GM04504 (cell line): ENCODE data around the gene FHIP2A.
"Not testable (repeated sequence)": the region's sequence is repeated elsewhere in the genome, so short reads cannot be mapped to it uniquely, and the experiment has no call there.

Source experiments
- DNase-seq: peaks from one replicate; pipeline ENCODE4 v3.0.0-alpha.2; 2012; ENCODE audit warnings: low read depth

FHIP2A gene, protein sequence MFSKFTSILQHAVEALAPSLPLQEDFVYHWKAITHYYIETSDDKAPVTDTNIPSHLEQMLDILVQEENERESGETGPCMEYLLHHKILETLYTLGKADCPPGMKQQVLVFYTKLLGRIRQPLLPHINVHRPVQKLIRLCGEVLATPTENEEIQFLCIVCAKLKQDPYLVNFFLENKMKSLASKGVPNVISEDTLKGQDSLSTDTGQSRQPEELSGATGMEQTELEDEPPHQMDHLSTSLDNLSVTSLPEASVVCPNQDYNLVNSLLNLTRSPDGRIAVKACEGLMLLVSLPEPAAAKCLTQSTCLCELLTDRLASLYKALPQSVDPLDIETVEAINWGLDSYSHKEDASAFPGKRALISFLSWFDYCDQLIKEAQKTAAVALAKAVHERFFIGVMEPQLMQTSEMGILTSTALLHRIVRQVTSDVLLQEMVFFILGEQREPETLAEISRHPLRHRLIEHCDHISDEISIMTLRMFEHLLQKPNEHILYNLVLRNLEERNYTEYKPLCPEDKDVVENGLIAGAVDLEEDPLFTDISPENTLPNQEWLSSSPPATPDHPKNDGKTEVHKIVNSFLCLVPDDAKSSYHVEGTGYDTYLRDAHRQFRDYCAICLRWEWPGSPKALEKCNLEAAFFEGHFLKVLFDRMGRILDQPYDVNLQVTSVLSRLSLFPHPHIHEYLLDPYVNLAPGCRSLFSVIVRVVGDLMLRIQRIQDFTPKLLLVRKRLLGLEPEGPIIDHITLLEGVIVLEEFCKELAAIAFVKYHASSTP

DNA sequence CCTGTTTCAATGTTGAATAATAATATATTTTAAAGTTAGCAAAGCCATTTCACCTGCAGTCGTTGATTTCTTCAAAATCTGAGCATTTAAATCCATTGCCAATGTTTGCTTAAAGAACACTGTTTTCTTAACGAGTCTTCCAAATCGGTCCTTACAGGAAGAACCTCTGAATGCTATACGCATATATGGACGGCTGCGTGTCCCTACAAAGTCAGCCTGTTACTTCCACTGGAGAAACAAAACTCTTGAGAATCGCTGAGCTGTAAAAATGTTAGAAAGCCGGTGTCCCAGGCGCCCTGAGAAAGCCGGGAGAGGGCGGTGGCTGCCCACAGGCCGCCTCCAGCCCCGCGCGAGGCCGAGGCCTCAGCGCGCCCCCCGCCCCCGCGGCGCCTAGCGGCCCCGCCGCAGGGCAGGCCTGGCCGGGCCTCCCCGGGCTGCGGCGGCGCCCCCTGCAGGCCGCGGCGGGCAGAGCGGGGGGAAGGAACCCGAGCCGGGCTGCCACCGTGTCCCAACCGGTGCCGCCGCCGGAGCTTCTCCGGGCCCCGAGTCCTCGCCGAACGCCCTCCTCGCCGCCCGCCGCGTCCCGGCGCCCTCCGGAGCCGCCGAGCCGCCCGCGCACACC lies at the start of gene FHIP2A:
TSS of gene FHIP2A (plus strand) at position 488 of the 622 bp plus-strand sequence. CDS start 299 bp downstream, outside the sequence.
- DNase-seq = peak; percentile 52

DNA sequence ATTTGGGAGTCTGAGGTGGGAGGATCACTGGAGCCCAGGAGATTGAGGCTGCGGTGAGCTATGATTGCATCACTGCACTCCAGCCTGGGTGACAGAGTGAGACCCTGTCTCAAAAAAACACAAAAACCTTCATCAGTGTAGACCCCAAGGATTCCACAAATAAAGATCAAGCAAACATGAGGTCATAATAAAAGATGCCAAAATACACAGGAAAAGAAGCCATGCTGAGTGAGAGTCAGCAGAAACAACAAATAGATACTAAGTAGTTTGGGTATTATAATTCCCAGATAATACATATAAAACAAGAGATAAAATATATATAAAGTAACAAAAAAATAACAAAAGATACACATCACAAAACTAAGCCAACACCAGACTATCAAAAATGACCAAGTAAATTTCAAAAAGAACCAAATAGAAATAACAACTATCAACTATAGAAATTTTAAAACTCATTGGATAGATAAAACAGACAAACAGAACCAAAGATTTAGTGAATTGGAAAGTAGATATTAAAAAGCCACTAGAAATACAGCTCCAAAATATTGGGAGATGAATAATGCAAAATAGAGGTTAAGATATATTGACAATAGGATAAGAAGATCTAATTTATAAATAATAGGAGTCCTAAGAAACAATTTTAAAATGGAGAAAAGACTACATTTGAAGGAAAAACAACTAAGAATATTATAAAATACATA lies 48.9 kb upstream of the FHIP2A start:
- DNase-seq = no peak

DNA sequence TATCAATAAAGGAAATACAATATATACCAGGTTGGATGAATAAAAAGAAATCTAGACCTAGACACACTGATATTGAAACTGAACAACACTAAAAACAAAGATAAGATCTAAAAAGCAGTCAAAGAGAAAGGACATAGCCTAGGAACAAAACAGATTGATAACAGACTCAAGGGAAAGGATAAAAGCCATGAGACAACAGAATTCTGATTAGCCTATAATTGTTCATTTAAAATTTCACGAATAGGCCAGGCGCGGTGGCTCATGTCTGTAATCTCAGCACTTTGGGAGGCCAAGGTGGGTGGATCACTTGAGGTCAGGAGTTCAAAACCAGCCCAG lies 48.4 kb upstream of the FHIP2A start:
- no peak for DNase-seq

DNA sequence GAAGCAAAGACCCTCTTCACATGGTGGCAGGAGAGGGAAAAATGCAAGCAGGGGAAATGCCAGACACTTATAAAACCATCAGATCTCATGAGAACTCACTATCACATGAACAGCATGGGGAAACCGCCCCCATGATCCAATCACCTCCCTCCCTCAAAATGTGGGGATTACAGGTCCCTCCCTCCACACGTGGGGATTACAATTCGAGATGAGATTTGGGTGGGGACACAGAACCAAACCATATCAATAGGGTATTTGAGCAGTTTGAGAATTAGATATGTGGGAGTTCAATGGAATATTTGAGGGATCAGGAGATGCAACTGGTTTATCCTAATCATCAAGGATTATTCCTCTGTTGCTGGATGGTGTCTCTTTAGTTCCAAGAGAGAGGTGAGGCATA lies 46.5 kb upstream of the FHIP2A start:
- DNase-seq = not testable (repeated sequence)

DNA sequence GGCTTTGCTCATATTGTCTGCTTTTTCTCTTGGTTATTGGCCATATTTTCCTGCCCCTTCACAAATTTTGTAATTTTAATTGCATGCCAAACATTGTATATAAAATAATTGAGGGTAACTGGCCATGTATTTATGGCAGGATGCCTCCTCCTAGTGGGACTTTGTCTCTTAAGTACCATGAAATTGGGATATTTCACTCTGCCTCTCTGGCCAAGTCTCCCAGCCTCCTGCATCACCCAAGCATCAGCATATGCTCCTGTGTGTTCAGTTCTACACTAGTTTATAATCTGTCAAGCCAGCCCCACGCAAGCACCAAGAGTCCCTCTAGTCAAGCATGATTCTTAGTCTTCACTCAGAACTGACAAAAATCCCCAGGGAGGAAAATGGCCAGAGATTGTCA lies 44.2 kb upstream of the FHIP2A start:
- DNase-seq = no peak

DNA sequence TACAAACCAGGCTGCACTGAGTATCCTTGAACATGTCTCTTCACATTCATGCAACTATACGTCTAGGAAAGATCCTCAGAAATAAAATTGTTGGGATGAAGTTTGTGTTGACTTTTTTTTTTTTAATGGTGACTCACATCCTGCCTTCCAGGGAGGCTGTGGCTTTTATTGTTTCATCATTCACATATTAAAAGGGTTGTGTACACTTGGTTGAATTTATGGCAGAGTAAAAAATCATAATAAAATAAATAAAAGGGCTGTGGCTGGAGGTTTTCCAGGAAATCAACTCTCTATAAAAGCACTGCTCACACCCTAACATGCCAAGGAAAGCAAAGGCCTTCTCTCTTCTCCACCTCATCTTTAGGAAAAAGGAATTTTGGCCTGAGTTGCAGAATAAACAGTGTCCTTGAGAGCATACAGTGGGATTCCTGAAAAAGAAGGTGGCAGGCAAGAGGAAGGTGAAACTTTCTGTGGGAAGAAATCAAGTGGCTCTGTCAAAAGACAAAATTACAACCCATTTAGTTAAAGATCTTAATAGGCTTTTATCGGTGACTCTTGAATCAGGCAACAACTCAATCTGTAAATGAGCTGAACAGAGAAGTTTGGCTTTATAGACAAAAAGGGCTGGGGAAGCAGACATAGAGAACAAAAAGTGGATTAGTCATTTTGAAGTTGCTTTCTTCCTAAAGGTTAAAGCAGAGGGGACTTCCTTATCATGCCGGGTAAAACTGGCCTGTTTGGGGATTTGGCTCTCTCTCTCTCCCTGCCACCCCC lies 41.6 kb upstream of the FHIP2A start:
- DNase-seq = peak; percentile 75

DNA sequence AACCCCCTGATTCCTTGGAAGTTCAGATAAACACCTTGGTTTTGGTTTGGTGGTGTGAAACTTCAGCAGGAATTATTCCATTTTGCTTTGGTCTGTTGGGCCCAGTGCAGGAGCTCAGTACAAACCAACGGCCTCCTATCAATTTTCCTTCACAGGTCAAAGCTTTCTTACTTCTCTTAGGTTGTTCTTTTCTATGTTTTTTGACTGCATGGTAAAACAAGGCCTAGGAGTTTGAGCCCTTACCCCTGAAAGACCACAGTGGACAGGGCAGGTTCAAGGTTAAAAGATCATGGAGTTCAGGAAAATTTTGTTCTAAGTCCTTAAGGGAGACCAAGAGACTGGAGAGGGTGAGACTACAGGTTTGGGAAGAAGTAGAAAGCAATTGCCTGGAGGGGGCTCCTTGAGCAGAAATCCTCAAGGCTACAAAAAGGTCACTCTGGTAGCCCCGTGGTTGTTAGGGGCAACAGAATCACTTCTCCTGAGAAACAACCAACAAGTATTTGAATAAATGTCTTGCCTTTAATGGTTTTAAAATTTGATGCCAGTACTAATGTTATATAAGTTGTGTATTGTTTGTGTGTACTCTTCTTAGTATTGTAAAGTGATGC lies 40.9 kb upstream of the FHIP2A start:
- DNase-seq = no peak

DNA sequence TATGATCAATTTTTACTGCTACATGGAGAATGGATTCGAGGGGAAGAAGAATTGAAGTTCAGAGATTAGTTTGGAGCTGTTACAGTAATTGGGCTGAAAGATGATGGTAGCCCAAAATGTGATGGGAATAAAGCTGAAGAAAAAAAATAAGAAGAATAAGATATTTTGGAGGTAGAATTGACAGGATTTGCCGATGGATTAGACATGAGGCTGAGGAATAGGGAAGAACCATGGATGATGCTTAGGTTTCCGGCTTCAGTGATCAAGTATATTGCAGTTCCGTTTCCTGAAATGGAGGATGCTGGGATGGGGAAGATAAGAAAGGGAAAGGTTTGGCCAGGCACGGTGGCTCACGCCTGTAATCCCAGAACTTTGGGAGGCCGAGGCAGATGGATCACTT lies 38.9 kb upstream of the FHIP2A start:
- no peak for DNase-seq

DNA sequence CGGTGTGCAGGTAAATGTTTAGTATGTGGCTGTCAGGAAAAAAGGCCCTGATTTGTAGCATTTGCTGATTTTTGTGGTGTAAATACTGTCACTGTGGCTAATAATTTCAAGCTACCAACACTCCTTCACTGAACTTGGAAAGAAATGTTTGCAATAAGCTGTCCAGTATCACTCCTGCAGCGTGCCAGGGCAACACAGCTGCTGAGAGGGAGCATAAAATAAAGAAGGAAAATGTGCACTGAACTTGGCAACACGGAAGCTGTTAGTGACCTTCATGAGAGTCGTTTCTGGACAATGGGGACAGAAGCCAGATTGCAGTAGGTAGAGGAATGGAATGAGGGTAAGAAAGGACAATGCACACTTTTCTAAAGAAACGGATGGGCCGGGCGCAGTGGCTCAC lies 37.9 kb upstream of the FHIP2A start:
- DNase-seq = no peak

DNA sequence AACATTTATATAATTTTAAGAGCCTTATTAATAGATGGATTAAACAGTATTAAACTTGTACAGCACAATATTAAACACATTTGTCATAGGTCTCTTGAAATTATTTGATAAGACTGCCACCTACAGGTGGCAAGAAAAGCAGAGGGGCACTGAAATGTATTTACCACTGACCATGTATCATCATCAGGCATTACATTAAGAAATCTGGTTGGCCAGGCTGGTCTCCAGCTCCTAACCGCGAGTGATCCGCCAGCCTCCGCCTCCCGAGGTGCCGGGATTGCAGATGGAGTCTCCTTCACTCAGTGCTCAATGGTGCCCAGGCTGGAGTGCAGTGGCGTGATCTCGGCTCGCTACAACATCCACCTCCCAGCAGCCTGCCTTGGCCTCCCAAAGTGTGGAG lies 35.1 kb upstream of the FHIP2A start:
- DNase-seq = peak; percentile 24

DNA sequence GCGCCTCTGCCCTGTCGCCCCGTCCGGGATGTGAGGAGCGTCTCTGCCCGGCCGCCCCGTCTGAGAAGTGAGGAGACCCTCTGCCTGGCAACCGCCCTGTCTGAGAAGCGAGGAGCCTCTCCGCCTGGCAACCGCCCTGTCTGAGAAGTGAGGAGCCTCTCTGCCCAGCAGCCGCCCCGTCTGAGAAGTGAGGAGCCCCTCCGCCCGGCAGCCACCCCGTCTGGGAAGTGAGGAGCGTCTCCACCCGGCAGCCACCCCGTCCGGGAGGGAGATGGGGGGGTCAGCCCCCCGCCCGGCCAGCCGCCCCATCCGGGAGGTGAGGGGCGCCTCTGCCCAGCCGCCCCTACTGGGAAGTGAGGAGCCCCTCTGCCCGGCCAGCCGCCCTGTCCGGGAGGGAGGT lies 34.4 kb upstream of the FHIP2A start:
- not testable (repeated sequence) for DNase-seq

DNA sequence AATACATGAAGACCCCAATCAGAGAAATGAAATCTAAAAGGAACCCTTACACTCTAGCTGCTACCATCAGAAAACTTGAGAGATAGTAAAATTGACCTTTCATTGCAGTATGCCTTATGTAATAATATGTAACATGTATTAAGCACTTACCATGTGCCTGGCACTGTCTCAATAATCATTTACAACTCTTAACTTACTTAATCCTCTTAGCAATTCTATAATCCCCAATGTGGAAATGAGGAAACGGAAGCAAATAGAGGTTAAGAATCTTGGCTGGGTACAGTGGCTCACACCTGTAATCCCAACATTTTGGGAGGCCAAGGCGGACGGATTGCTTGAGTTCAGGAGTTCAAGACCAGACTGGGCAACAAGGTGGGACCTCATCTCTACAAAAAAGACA lies 29.8 kb upstream of the FHIP2A start:
- DNase-seq = no peak

DNA sequence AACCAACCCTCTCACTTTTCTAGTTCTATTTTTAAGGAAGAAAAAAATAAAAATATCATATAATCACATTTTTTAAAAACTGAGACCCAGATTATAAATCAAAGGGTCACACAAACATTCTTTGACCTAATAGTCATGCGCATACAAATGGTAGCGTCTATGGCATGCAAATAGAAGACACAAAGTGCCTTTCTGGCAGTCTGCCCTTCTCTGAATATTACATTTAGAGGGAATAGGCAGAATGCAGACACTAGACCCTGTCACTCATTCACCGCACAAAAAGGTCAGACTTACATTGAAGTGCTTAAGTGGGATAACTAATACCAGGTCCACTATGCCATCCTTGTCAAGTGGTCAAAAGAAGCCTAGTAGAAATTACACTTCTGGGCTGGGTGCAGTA lies 26.5 kb upstream of the FHIP2A start:
- no peak for DNase-seq

DNA sequence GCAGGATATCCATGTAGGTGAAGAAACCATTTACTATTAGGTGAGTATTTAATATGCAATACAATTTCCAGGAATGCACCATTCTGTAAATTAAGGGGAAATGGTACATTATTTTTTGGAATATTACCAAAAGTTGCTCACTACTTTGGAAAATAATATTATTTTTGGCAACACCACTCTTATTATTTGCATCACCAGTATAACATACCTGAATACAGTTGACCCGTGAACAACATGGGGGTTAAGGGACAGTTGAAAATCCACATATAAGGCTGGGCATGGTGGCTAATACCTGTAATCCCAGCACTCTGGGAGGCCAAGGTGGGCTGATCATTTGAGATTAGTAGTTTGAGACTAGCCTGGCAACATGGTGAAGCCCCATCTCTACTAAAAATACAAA lies 21.2 kb upstream of the FHIP2A start:
- DNase-seq = no peak

DNA sequence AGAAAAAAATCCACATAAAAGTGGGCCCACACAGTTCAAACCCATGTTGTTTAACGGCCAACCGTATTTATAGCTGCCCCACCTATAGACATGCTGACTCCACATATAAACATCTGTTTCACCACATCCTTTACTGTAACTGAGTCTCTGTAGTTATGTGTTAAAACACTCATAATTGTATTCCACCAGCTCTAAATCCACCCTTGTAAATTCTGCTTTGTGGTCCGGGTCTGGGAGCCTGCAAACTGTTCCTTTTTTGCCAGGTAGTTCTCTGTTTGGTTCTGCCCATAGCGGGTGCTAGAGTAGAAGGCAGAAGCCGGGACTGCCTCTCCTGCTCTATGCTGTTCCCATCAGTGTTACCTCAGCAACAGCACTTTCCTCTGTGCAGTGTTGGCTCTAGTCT lies 20.2 kb upstream of the FHIP2A start:
- no peak for DNase-seq

DNA sequence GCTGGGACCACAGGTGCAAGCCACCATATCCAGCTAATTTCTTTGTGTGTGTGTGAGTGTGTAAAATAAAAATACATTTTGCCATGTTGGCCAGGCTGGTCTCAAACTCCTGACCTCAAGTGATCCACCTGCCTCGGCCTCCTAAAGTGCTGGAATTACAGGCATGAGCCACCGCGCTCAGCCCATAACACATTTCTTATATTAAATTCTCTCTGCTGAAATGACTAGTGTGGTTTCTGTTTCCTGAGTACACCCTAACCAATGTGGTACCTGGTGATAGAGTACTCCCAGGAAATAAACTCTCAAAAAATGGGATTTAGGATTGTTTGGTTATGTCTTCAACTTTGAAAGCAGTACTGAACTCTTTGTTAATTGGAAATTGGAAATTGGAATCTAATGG lies 19.4 kb upstream of the FHIP2A start:
- DNase-seq = no peak

DNA sequence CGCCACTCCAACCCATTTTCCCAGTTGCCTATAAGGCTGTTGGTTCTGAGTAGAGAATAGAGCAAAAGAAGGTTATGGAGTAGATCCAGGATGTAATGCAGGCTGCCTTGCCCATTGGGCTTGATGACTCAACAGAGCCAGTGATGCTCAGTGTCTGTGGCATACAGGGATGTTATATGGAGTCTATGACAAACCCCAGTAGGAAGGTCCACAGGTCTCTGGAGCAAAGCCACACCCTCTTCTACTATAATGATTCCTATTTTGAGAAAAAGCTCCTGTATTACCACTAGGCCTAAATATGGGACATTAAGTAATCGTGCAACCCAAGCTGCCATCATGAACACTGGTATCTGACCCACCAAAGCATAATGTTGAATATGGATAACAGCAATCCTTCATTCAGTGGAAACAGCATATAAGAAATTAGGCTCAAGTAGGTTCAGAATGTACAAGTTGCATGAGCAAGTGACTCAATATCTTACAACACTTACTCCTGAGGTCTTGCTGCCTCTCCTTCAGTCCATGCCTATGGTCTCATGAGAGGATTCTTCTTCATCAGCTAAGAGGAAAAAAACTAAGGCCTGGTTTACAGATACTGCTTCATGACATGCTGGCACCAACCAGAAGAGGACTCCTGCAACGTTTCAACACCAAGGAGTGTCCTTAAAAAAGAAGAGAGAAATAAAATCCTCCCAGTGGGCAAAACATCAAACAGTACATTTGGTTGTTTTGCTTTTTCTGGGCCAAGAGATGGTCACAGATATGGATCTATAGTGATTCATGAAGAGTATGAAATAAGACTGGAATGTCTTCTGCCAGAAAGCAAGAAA lies 14.8 kb upstream of the FHIP2A start:
- DNase-seq = no peak

DNA sequence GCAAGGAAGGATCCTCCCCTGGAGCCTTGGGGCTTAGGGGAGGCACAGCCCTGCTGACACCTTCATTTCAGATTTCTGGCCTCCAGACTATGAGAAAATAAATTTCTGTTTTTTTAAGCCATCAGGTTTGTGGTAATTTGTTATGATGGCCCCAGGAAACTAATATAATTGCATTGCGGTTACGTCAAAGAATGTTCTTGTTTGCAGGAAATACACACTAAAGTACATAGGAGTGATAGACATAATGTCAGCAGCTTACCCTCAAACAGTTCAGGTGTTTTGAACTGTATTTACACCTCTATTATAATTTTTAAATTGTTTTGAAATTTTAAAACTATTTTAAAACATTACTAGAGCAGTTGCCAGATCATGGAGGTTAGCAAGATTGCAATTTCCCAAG lies 12.6 kb upstream of the FHIP2A start:
- DNase-seq = no peak

DNA sequence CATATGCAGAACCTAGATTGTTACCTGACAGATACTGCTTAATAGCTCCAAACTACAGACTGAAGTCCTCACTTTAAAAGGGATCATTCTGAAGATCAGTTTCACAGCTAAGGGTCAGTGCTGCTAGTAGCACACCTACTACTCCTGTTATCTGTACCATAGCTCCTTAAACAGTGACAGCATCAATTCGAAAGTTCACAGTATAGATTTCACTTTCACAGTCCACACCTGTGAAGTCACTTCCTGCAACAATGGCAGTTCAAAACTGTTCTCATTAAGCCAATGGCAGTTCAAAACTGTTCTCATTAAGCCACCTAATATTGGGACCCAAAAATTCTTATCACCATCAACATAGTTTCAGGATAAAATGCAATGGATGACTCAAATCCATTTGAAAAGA lies 10.7 kb upstream of the FHIP2A start:
- no peak for DNase-seq

DNA sequence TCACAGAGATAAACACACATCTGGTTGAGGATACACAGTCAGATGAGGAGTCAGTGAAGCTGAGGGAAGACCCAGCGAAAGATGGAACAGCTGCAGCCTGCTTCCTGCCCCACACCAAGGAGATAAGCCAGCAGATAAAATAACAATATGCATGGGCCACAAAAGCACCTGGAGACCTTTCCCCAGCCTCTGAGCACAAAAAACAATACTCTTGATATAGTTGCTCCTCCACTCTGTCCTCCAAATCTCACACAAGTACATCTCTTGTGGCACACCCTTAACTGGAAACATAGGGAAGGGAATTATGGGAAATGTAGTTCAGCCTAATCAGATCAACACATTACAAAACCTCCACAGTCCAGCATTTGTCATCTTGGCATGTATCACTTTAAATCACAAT lies 9.7 kb upstream of the FHIP2A start:
- DNase-seq = no peak
